HG02943 (cell line): ENCODE results near the gene DISP2.
A peak's percentile ranks its signal among the peaks of the same experiment; 100 is the strongest.

Experiments used
- ATAC-seq: cut with Tn5 transposase; IDR thresholded peaks from one replicate; pipeline ENCODE4 v1.9.1; 2021; ENCODE audit warnings: mild to moderate bottlenecking, low read depth, moderate library complexity; ENCODE audit not compliant: unreplicated experiment

Gene DISP2

GRCh38 chr15:40381818-40382529 lies 24.0 kb downstream of the DISP2 start:
- no peak for ATAC-seq

- peak; percentile 84 for ATAC-seq
These were observed 24.8 kb downstream of the DISP2 start, which contains the start of gene KNSTRN for GRCh38 chr15:40382580-40383456. KNSTRN (plus strand) TSS chr15:40382721; CDS start chr15:40382836, 115 bp downstream.

GRCh38 chr15:40386480-40386879 lies 28.5 kb downstream of the DISP2 start:
- no peak for ATAC-seq

- ATAC-seq = no peak
These were observed 31.2 kb downstream of the DISP2 start for GRCh38 chr15:40388941-40389823.

- ATAC-seq = no peak
These were observed 32.0 kb downstream of the DISP2 start for GRCh38 chr15:40389824-40390595.

GRCh38 chr15:40392986-40393948 lies 35.2 kb downstream of the DISP2 start:
- ATAC-seq = no peak

- no peak for ATAC-seq
These were observed 39.8 kb downstream of the DISP2 start for GRCh38 chr15:40397688-40398412.

- no peak for ATAC-seq
These were observed 40.4 kb downstream of the DISP2 start for GRCh38 chr15:40398413-40398873.

- ATAC-seq = no peak
These were observed 41.4 kb downstream of the DISP2 start for GRCh38 chr15:40399370-40399769.

GRCh38 chr15:40405501-40406381 lies 47.7 kb downstream of the DISP2 start, which contains the start of gene IVD:
IVD (plus strand) TSS chr15:40405795; CDS start chr15:40405828, 33 bp downstream.
- ATAC-seq = peak; percentile 87

- no peak for ATAC-seq
These were observed 49.4 kb downstream of the DISP2 start for GRCh38 chr15:40407330-40407990.

- ATAC-seq = no peak
These were observed 51.3 kb downstream of the DISP2 start for GRCh38 chr15:40409366-40409765.

GRCh38 chr15:40410476-40410875 lies 52.5 kb downstream of the DISP2 start:
- ATAC-seq = no peak

- no peak for ATAC-seq
These were observed 54.2 kb downstream of the DISP2 start for GRCh38 chr15:40412095-40412759.

GRCh38 chr15:40413036-40413435 lies 55.0 kb downstream of the DISP2 start:
- no peak for ATAC-seq

- no peak for ATAC-seq
These were observed 56.8 kb downstream of the DISP2 start for GRCh38 chr15:40414816-40415215.
